LNCAP (cell line): Measurements from ENCODE around the gene CA7.

Source experiments
- CTCF ChIP-seq: fragments of 450-650 bp; IDR thresholded peaks from 2 replicates; pipeline ENCODE4 v1.5.1; 2017; ENCODE audit warnings: mild to moderate bottlenecking

Gene CA7

GRCh38 chr16:66886321-66886720 lies 42.1 kb downstream of the CA7 start:
- no peak for TF ChIP-seq CTCF

GRCh38 chr16:66886914-66887313 lies 42.7 kb downstream of the CA7 start:
- TF ChIP-seq CTCF: no peak

- TF ChIP-seq CTCF: no peak
These were observed 44.7 kb downstream of the CA7 start for GRCh38 chr16:66888647-66889615.

DNA sequence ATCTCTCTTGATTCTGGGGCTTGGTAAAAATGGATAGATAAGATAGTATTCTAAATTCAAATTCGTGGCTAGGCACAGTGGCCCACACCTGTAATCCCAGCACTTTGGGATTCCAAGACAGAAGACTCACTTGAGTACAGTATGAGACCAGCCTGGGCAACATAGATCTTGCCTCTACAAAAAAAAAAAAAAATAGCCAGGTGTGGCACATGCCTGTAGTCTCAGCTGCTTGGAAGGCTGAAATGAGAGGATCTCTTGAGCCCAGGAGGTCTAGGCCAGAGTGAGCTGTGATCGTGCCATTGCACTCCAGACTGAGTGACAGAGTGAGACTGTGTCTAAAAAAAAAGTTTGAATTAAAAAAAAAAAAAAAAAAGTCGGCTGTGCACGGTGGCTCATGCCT lies 45.4 kb downstream of the CA7 start:
- TF ChIP-seq CTCF: no peak

DNA sequence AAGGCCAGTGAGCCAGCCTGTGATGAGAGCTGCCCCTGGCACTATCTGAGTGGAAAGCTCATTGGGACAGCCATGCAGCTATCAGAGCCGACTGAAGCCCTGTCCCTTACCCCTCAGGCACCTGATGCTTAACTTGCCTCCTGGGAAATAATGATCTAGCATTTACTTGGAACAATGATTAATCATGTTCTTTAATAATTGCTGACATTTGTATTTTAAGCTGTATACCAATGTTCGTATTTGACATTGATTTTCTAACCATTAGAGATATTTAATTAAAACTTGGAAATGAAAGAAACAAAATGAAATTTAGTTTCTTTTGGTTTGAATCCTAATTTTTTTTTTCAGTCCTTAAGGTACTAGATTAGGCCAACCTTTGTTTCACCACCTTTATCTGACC lies 46.6 kb downstream of the CA7 start:
- TF ChIP-seq CTCF: no peak

- TF ChIP-seq CTCF: no peak
These were observed 47.1 kb downstream of the CA7 start for GRCh38 chr16:66891360-66891759.

DNA sequence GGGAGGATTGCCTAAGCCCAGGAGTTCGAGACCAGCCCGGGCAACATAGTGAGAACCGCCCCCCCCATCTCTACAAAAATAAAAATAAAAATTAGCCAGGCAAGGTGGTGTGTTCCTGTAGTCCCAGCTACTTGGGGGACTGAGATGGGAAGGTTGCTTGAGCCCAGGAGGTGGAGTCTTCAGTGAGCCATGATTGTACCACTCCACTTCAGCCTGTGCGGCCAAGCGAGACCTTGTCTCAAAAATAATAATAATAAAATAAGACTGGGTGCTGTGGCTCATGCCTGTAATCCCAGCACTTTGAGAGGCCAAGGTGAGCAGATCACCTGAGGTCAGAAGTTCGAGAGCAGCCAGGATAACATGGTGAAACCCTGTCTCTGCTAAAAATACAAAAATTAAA lies 47.6 kb downstream of the CA7 start:
- no peak for TF ChIP-seq CTCF
